Activated CD8-positive, alpha-beta memory T cell treated with anti-CD3 and anti-CD28 coated beads, Interleukin-2, amount 10 ng/mL, durations not matched to agents 7 days and 5 days (primary cell): Measurements from ENCODE around the gene ST6GALNAC2. TPM values are rescaled to one million over a fixed set of nuclear protein-coding genes. Genes with fewer than 3 reads are reported as not detected.

Experiments
- ATAC-seq: fragments of 150-1000 bp; cut with Tn5 transposase; one replicate; pipeline ENCODE4 v1.10.0; 2021; ENCODE audit warnings: moderate library complexity
- CTCF ChIA-PET: fragments of 350-600 bp; sonication (Branson Sonifier 250); formaldehyde crosslinking; loops from one replicate; lab custom pipeline; 2021; ENCODE audit warnings: antibody characterized with exemption; lab: Charles Lee
- DNase-seq: peaks from one replicate; pipeline ENCODE4 v3.0.0-alpha.2; 2020
- H3K27ac Mint-ChIP-seq: one replicate; pipeline ENCODE4 v1.8.0; 2021; ENCODE audit warnings: mild to moderate bottlenecking, mixed read lengths
- H3K27me3 Mint-ChIP-seq: one replicate; pipeline ENCODE4 v1.8.0; 2021; ENCODE audit warnings: mixed read lengths
- H3K36me3 Mint-ChIP-seq: one replicate; pipeline ENCODE4 v1.8.0; 2021; ENCODE audit warnings: mild to moderate bottlenecking, mixed read lengths
- H3K4me1 Mint-ChIP-seq: one replicate; pipeline ENCODE4 v1.8.0; 2021; ENCODE audit warnings: mixed read lengths
- H3K4me3 Mint-ChIP-seq: one replicate; pipeline ENCODE4 v1.8.0; 2021; ENCODE audit warnings: mild to moderate bottlenecking, moderate library complexity, mixed read lengths
- H3K9me3 Mint-ChIP-seq: one replicate; pipeline ENCODE4 v1.8.0; 2022; ENCODE audit warnings: low read depth, mixed read lengths
- total RNA-seq, 2 experiments: library from RNA; stranded (reverse); gene quantifications; one replicate each; pipeline ENCODE4 v1.2.3, GENCODE V29; 2021

The ST6GALNAC2 gene
- total RNA-seq, 2 experiments from 2014 or later: not detected

- Mint-ChIP-seq H3K27ac (no peak overlapping the region), H3K4me1 (peaks cover 2% of the 10 kb centered on the region), H3K9me3 (no peaks in the 10 kb centered on the region), H3K27me3 (no peaks in the 10 kb centered on the region), H3K36me3 (no peaks in the 10 kb centered on the region), H3K4me3 (no peak overlapping the region)
- ATAC-seq (no peak), DNase-seq (no peak)
- CTCF ChIA-PET: no interaction called here
Measured at GRCh38 chr17:76574166-76574565, 11.5 kb downstream of the ST6GALNAC2 start.

- no peak for DNase-seq
- Mint-ChIP-seq H3K9me3 (no peaks in the 10 kb centered on the region), H3K36me3 (no peaks in the 10 kb centered on the region), H3K4me3 (no peak overlapping the region), H3K27ac (no peak overlapping the region), H3K27me3 (no peaks in the 10 kb centered on the region), H3K4me1 (no peaks in the 10 kb centered on the region)
- ATAC-seq: no peak
- CTCF ChIA-PET: interaction anchor here (1.0 to 1.8 kb wide), 2 partner anchors 14 to 51 kb away, joined by 3 to 4 read pairs; no protein-coding TSS in a partner anchor
Measured at GRCh38 chr17:76573096-76573495, 12.6 kb downstream of the ST6GALNAC2 start.

- Mint-ChIP-seq H3K4me1 (no peaks in the 10 kb centered on the region), H3K36me3 (no peaks in the 10 kb centered on the region), H3K27ac (peak overlapping the region; percentile 28), H3K4me3 (no peak overlapping the region), H3K9me3 (no peaks in the 10 kb centered on the region), H3K27me3 (no peaks in the 10 kb centered on the region)
- CTCF ChIA-PET: interaction anchor here (0.8 to 1.8 kb wide), 3 partner anchors 14 to 52 kb away, joined by 3 to 4 read pairs (median 3); no protein-coding TSS in a partner anchor
- no peak for ATAC-seq
- DNase-seq: no peak
Measured at GRCh38 chr17:76572201-76572910, 13.3 kb downstream of the ST6GALNAC2 start.

- no peak overlapping the region for H3K4me3 Mint-ChIP-seq
- CTCF ChIA-PET: interaction anchor here (1.0 kb wide), 1 partner anchor 30 kb away, joined by 3 read pairs; no protein-coding TSS in a partner anchor
Measured at GRCh38 chr17:76570877-76571471, 14.7 kb downstream of the ST6GALNAC2 start.

GRCh38 chr17:76570457-76570856 lies 15.2 kb downstream of the ST6GALNAC2 start:
- DNase-seq: no peak
- Mint-ChIP-seq H3K27me3 (no peaks in the 10 kb centered on the region), H3K4me3 (no peak overlapping the region), H3K4me1 (peaks cover 4% of the 10 kb centered on the region), H3K27ac (no peak overlapping the region), H3K9me3 (no peaks in the 10 kb centered on the region), H3K36me3 (peaks cover 8% of the 10 kb centered on the region)
- CTCF ChIA-PET: no interaction called here
- ATAC-seq: no peak

More at GRCh38 chr17:76570877-76571471, 14.7 kb downstream of the ST6GALNAC2 start:
- no peaks in the 10 kb centered on the region for H3K9me3 Mint-ChIP-seq
- no peaks in the 10 kb centered on the region for H3K27me3 Mint-ChIP-seq
- no peak overlapping the region for H3K27ac Mint-ChIP-seq
- no peak for DNase-seq
- H3K36me3 Mint-ChIP-seq: peaks cover 3% of the 10 kb centered on the region
- ATAC-seq: no peak
- H3K4me1 Mint-ChIP-seq: peaks cover 3% of the 10 kb centered on the region

- no peaks in the 10 kb centered on the region for H3K9me3 Mint-ChIP-seq
- H3K4me1 Mint-ChIP-seq: peaks cover 6% of the 10 kb centered on the region
- H3K4me3 Mint-ChIP-seq: no peak overlapping the region
- no peak for ATAC-seq
- H3K27me3 Mint-ChIP-seq: no peaks in the 10 kb centered on the region
- H3K36me3 Mint-ChIP-seq: peaks cover 13% of the 10 kb centered on the region
- no peak for DNase-seq
- no peak overlapping the region for H3K27ac Mint-ChIP-seq
- CTCF ChIA-PET: no interaction called here
Measured at GRCh38 chr17:76569607-76570279, 15.9 kb downstream of the ST6GALNAC2 start.

GRCh38 chr17:76568811-76569221 lies 16.8 kb downstream of the ST6GALNAC2 start:
- Mint-ChIP-seq H3K9me3 (no peaks in the 10 kb centered on the region), H3K4me1 (peaks cover 9% of the 10 kb centered on the region), H3K4me3 (no peak overlapping the region), H3K27me3 (no peaks in the 10 kb centered on the region), H3K27ac (no peak overlapping the region), H3K36me3 (peaks cover 18% of the 10 kb centered on the region)
- DNase-seq: no peak
- ATAC-seq: no peak
- CTCF ChIA-PET: interaction anchor here (1.7 kb wide), 1 partner anchor 22 kb away, joined by 4 read pairs; no protein-coding TSS in a partner anchor

GRCh38 chr17:76567634-76568432 lies 17.8 kb downstream of the ST6GALNAC2 start:
- CTCF ChIA-PET: interaction anchor here (1.0 to 2.6 kb wide), 5 partner anchors 9 to 56 kb away, joined by 4 to 13 read pairs (median 6); no protein-coding TSS in a partner anchor
- Mint-ChIP-seq H3K4me1 (peaks cover 15% of the 10 kb centered on the region), H3K4me3 (no peak overlapping the region), H3K9me3 (no peaks in the 10 kb centered on the region), H3K36me3 (peaks cover 22% of the 10 kb centered on the region), H3K27me3 (no peaks in the 10 kb centered on the region), H3K27ac (no peak overlapping the region)
- DNase-seq: no peak
- no peak for ATAC-seq

- H3K27ac Mint-ChIP-seq: no peak overlapping the region
- CTCF ChIA-PET: interaction anchor here (1.1 to 2.6 kb wide), 5 partner anchors 9 to 57 kb away, joined by 4 to 13 read pairs (median 6); no protein-coding TSS in a partner anchor
Measured at GRCh38 chr17:76566988-76567431, 18.6 kb downstream of the ST6GALNAC2 start.

GRCh38 chr17:76566613-76566943 lies 19.1 kb downstream of the ST6GALNAC2 start:
- H3K9me3 Mint-ChIP-seq: no peaks in the 10 kb centered on the region
- H3K4me1 Mint-ChIP-seq: peaks cover 25% of the 10 kb centered on the region
- peaks cover 32% of the 10 kb centered on the region for H3K36me3 Mint-ChIP-seq
- H3K4me3 Mint-ChIP-seq: no peak overlapping the region
- H3K27ac Mint-ChIP-seq: no peak overlapping the region
- ATAC-seq (no peak), DNase-seq (no peak)
- no peaks in the 10 kb centered on the region for H3K27me3 Mint-ChIP-seq
- CTCF ChIA-PET: interaction anchor here (1.1 to 2.6 kb wide), 4 partner anchors 8 to 57 kb away, joined by 4 to 13 read pairs (median 6); no protein-coding TSS in a partner anchor

More at GRCh38 chr17:76566988-76567431, 18.6 kb downstream of the ST6GALNAC2 start:
- peaks cover 21% of the 10 kb centered on the region for H3K4me1 Mint-ChIP-seq
- H3K4me3 Mint-ChIP-seq: no peak overlapping the region
- ATAC-seq: no peak
- DNase-seq: no peak
- peaks cover 28% of the 10 kb centered on the region for H3K36me3 Mint-ChIP-seq
- no peaks in the 10 kb centered on the region for H3K27me3 Mint-ChIP-seq
- H3K9me3 Mint-ChIP-seq: no peaks in the 10 kb centered on the region

GRCh38 chr17:76565728-76566612 lies 19.7 kb downstream of the ST6GALNAC2 start:
- Mint-ChIP-seq H3K4me3 (no peak overlapping the region), H3K36me3 (peaks cover 37% of the 10 kb centered on the region), H3K9me3 (no peaks in the 10 kb centered on the region), H3K27ac (no peak overlapping the region), H3K27me3 (no peaks in the 10 kb centered on the region), H3K4me1 (peaks cover 31% of the 10 kb centered on the region)
- DNase-seq (no peak), ATAC-seq (no peak)
- CTCF ChIA-PET: interaction anchor here (1.1 to 2.6 kb wide), 3 partner anchors 8 to 58 kb away, joined by 4 to 13 read pairs (median 6); no protein-coding TSS in a partner anchor
